GM04504 (cell line): ENCODE measurements around the gene RNU2-63P.
"Not testable (repeated sequence)": the region's sequence is repeated elsewhere in the genome, so short reads cannot be mapped to it uniquely, and the experiment has no call there.

Experiments used
- DNase-seq: peaks from one replicate; pipeline ENCODE4 v3.0.0-alpha.2; 2012; ENCODE audit warnings: low read depth

The RNU2-63P gene

GRCh38 chr2:87981182-87981581, 35.2 kb downstream of the RNU2-63P start:
- DNase-seq = not testable (repeated sequence)

- DNase-seq = not testable (repeated sequence)
Observed at GRCh38 chr2:87972385-87972784, 44.0 kb downstream of the RNU2-63P start.
